Mesothelial cell of epicardium (in vitro differentiated cells): ENCODE data around the gene STAC2. TPM values are rescaled to one million over a fixed set of nuclear protein-coding genes. Genes with fewer than 3 reads are reported as not detected.

Experiments
- DNase-seq, 2 experiments: peaks; one replicate each; pipeline ENCODE4 v3.0.0; 2021; ENCODE audit warnings: low spot score in 2 of 2; ENCODE audit not compliant: unreplicated experiment in 2 of 2
- H3K27ac Mint-ChIP-seq: 2 replicates; pipeline ENCODE4 v1.8.0; 2021; ENCODE audit warnings: mixed read lengths
- H3K27me3 Mint-ChIP-seq: 2 replicates; pipeline ENCODE4 v1.8.0; 2021; ENCODE audit warnings: low read depth, mixed read lengths
- H3K36me3 Mint-ChIP-seq: 2 replicates; pipeline ENCODE4 v1.8.0; 2021; ENCODE audit warnings: mixed read lengths
- H3K4me1 Mint-ChIP-seq: 2 replicates; pipeline ENCODE4 v1.8.0; 2021; ENCODE audit warnings: mixed read lengths
- H3K4me3 Mint-ChIP-seq: 2 replicates; pipeline ENCODE4 v1.8.0; 2021; ENCODE audit warnings: mild to moderate bottlenecking, moderate library complexity, mixed read lengths
- H3K9me3 Mint-ChIP-seq: 2 replicates; pipeline ENCODE4 v1.8.0; 2021; ENCODE audit warnings: mixed read lengths
- total RNA-seq: library from RNA; stranded (reverse); gene quantifications from 3 replicates; pipeline ENCODE4 v1.2.1, GENCODE V29; 2021
- TF ChIP-seq, protein P1 (sequence below): fragments of 200-600 bp; sonication (generic); IDR thresholded peaks from one replicate; pipeline ENCODE4 v1.5.0; 2021; ENCODE audit warnings: antibody characterized with exemption; ENCODE audit not compliant: unreplicated experiment

Gene STAC2
- total RNA-seq, 1 donor from 2014 or later = 0.63 TPM

DNA sequence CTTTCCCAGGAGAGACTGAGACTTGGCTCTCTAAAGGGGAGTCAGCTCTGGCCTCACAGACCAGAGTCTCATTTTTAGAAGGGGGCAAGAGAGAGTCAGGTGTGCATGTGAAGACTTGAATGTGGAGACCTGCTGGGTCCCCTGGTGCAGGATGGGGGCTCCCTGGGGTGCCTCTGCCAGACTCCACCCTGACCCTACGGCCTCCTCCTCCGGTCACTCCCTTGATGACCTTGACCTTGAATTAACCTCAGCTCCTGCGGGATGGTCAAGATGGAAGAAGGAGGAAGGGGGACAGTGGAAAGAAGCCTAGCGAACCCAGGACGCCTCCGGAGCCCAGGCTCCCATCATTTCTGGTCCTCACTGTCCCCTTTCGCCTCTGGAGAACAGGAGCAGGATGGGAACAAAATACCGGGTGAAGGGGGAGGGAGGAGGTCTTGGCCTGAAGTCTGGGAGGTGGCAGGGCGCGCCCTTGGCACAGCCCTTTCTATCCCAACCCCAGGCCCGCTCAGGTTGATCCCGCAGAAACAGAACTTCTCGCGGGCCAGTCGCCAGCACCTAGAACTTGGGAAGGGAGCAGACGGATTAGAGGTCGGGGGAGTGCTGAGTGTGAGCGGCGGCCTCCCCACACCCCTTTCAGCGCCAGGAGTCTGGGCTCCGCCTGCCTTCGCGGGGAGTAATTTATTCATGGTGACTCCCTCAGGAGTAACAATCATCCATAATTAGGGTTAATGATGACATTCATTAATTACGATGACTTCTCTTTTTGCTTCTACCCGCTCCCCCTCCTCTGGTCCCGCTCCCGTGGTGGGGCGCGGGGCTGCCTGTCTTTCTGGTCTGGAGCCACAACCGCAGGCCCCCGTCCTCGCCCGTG is 1.6 kb downstream of the STAC2 start:
- H3K27me3 Mint-ChIP-seq = peaks cover 73% of the 10 kb centered on the region
- no peak for DNase-seq
- TF ChIP-seq, protein P1, sequence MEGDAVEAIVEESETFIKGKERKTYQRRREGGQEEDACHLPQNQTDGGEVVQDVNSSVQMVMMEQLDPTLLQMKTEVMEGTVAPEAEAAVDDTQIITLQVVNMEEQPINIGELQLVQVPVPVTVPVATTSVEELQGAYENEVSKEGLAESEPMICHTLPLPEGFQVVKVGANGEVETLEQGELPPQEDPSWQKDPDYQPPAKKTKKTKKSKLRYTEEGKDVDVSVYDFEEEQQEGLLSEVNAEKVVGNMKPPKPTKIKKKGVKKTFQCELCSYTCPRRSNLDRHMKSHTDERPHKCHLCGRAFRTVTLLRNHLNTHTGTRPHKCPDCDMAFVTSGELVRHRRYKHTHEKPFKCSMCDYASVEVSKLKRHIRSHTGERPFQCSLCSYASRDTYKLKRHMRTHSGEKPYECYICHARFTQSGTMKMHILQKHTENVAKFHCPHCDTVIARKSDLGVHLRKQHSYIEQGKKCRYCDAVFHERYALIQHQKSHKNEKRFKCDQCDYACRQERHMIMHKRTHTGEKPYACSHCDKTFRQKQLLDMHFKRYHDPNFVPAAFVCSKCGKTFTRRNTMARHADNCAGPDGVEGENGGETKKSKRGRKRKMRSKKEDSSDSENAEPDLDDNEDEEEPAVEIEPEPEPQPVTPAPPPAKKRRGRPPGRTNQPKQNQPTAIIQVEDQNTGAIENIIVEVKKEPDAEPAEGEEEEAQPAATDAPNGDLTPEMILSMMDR = no peak
- H3K4me1 Mint-ChIP-seq = peaks cover 15% of the 10 kb centered on the region
- no peaks in the 10 kb centered on the region for H3K36me3 Mint-ChIP-seq
- peak overlapping the region; percentile 58 for H3K4me3 Mint-ChIP-seq
- H3K9me3 Mint-ChIP-seq = no peaks in the 10 kb centered on the region
- H3K27ac Mint-ChIP-seq = no peak overlapping the region

GRCh38 chr17:39222866-39223834 is 2.6 kb downstream of the STAC2 start:
- Mint-ChIP-seq H3K4me3 (peak overlapping the region; percentile 58), H3K9me3 (no peaks in the 10 kb centered on the region), H3K27me3 (peaks cover 77% of the 10 kb centered on the region), H3K4me1 (peaks cover 15% of the 10 kb centered on the region), H3K27ac (no peak overlapping the region), H3K36me3 (no peaks in the 10 kb centered on the region)
- no peak for DNase-seq
- TF ChIP-seq, protein P1 = no peak

DNA sequence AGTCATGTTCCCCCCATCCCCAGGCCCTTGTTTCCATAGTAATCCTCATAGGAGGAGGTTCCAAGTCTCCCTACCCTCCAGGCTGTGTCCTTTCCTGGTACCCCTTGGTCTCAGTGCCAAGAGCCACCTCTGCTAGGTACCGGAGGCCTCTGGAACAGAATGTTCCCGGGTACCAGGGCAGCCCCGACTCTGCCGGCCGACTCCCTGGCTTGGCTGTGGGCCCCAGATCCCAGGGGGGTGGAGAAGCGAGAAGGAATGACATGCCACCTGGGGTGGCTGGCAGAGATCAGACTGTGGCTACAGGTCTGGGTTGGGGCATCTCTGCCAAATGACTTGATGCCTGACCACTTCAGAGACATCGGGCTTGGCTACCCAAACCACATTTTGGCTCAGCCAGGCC is 3.6 kb downstream of the STAC2 start:
- no peak for DNase-seq
- Mint-ChIP-seq H3K9me3 (no peaks in the 10 kb centered on the region), H3K27me3 (peaks cover 77% of the 10 kb centered on the region), H3K36me3 (no peaks in the 10 kb centered on the region), H3K4me1 (peaks cover 15% of the 10 kb centered on the region), H3K4me3 (no peak overlapping the region), H3K27ac (no peak overlapping the region)
- TF ChIP-seq, protein P1 = no peak

- DNase-seq = no peak
- Mint-ChIP-seq H3K4me1 (peaks cover 15% of the 10 kb centered on the region), H3K27me3 (peaks cover 78% of the 10 kb centered on the region)
Measured at GRCh38 chr17:39221572-39221971, 4.2 kb downstream of the STAC2 start.

DNA sequence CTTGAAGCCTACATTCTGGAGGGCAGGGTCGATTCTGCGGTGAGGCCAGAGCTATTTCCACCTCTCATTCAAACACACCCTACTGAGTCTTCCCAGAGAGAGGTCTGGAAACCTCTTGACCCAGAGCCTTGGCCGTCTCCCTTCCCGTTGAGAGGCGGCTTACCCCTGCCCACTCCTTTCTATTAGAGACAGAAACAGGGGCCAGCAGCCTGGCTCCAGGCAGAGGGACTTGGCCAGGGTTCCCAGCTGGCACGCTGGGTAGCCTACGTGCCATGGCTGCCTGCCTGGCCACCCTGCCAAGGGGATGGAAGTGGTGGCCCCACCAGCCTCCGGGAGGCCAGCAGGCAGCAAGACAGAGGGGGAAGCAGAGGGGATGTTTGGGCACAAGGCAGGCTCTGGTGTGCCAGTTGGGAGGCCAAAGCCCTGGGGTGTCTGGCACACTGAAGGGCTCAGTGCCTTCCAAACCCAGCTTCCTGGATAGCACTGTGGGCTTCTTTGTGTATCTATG is 6.0 kb downstream of the STAC2 start:
- TF ChIP-seq, protein P1 = no peak
- Mint-ChIP-seq H3K4me1 (peaks cover 9% of the 10 kb centered on the region), H3K9me3 (no peaks in the 10 kb centered on the region), H3K27me3 (peaks cover 85% of the 10 kb centered on the region), H3K27ac (no peak overlapping the region), H3K4me3 (no peak overlapping the region), H3K36me3 (no peaks in the 10 kb centered on the region)
- no peak for DNase-seq

More at GRCh38 chr17:39221572-39221971, 4.2 kb downstream of the STAC2 start:
- H3K4me3 Mint-ChIP-seq = no peak overlapping the region
- no peaks in the 10 kb centered on the region for H3K36me3 Mint-ChIP-seq
- TF ChIP-seq, protein P1 = no peak
- no peaks in the 10 kb centered on the region for H3K9me3 Mint-ChIP-seq
- H3K27ac Mint-ChIP-seq = no peak overlapping the region
